GM23338 (cell line): ENCODE data around the gene MLPH.

ENCODE experiments used
- CREB1 ChIP-seq: fragments of 250-450 bp; sonication (Bioruptor Pico); IDR thresholded peaks from 2 replicates; pipeline ENCODE4 v1.5.0; 2020; ENCODE audit warnings: low read depth, mild to moderate bottlenecking, moderate library complexity
- CTCF ChIP-seq, 2 experiments: fragments of 200-600 bp in 1 of 2; sonication (generic) in 1 of 2; conservative IDR thresholded peaks; 2 replicates each; pipeline versions ENCODE4 v1.5.1 to v1.6.1; 2016 to 2017; ENCODE audit warnings: antibody characterized with exemption in 2 of 2, low read depth in 2 of 2, mild to moderate bottlenecking in 2 of 2, moderate library complexity in 1 of 2
- EZH2phosphoT487 ChIP-seq: fragments of 200-600 bp; sonication (generic); IDR thresholded peaks from one replicate; pipeline ENCODE4 v1.8.1; 2018; ENCODE audit warnings: antibody characterized with exemption; ENCODE audit not compliant: unreplicated experiment
- POLR2AphosphoS5 ChIP-seq: IDR thresholded peaks from 2 replicates; pipeline ENCODE4 v1.6.1; 2016; ENCODE audit warnings: antibody characterized with exemption, low read depth
- TF ChIP-seq, protein P1 (sequence below): IDR thresholded peaks from one replicate; pipeline ENCODE4 v1.6.1; 2018; ENCODE audit warnings: antibody characterized with exemption; ENCODE audit not compliant: unreplicated experiment

- no peak for TF ChIP-seq CTCF (conservative IDR thresholded peaks at IDR 0.05; ENCODE audit: low read depth in 2 of 2)
- TF ChIP-seq EZH2phosphoT487 = no peak
- TF ChIP-seq, protein P1, sequence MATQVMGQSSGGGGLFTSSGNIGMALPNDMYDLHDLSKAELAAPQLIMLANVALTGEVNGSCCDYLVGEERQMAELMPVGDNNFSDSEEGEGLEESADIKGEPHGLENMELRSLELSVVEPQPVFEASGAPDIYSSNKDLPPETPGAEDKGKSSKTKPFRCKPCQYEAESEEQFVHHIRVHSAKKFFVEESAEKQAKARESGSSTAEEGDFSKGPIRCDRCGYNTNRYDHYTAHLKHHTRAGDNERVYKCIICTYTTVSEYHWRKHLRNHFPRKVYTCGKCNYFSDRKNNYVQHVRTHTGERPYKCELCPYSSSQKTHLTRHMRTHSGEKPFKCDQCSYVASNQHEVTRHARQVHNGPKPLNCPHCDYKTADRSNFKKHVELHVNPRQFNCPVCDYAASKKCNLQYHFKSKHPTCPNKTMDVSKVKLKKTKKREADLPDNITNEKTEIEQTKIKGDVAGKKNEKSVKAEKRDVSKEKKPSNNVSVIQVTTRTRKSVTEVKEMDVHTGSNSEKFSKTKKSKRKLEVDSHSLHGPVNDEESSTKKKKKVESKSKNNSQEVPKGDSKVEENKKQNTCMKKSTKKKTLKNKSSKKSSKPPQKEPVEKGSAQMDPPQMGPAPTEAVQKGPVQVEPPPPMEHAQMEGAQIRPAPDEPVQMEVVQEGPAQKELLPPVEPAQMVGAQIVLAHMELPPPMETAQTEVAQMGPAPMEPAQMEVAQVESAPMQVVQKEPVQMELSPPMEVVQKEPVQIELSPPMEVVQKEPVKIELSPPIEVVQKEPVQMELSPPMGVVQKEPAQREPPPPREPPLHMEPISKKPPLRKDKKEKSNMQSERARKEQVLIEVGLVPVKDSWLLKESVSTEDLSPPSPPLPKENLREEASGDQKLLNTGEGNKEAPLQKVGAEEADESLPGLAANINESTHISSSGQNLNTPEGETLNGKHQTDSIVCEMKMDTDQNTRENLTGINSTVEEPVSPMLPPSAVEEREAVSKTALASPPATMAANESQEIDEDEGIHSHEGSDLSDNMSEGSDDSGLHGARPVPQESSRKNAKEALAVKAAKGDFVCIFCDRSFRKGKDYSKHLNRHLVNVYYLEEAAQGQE = no peak
- no peak for TF ChIP-seq POLR2AphosphoS5
- TF ChIP-seq CREB1 = no peak
These were observed 36.9 kb upstream of the MLPH start for GRCh38 chr2:237450108-237450507.
